ENCODE measurements around the gene CST3.
A peak's percentile ranks its signal among the peaks of the same experiment; 100 is the strongest.
"Not testable (repeated sequence)": the region's sequence is repeated elsewhere in the genome, so short reads cannot be mapped to it uniquely, and the experiment has no call there.

CST3 gene

GRCh38 chr20:23627501-23627900 lies 10.3 kb downstream of the CST3 start:
- DNase-seq, result no peak

GRCh38 chr20:23626040-23626620 lies 11.6 kb downstream of the CST3 start:
- no peak for DNase-seq

GRCh38 chr20:23625236-23625964 lies 12.4 kb downstream of the CST3 start:
- no peak for DNase-seq

GRCh38 chr20:23624324-23624691 lies 13.4 kb downstream of the CST3 start:
- DNase-seq, result no peak

- no peak for DNase-seq
These were observed 14.0 kb downstream of the CST3 start for GRCh38 chr20:23623666-23624323.

GRCh38 chr20:23622839-23623343 lies 14.9 kb downstream of the CST3 start:
- no peak for DNase-seq

GRCh38 chr20:23622401-23622800 lies 15.4 kb downstream of the CST3 start:
- not testable (repeated sequence) for DNase-seq

- DNase-seq, result not testable (repeated sequence)
These were observed 16.9 kb downstream of the CST3 start for GRCh38 chr20:23620670-23621386.

- no peak for DNase-seq
These were observed 23.6 kb downstream of the CST3 start for GRCh38 chr20:23614163-23614562.

- DNase-seq, result no peak
These were observed 24.1 kb downstream of the CST3 start for GRCh38 chr20:23613676-23614075.

- DNase-seq, result no peak
These were observed 25.4 kb downstream of the CST3 start for GRCh38 chr20:23612396-23612795.

- no peak for DNase-seq
These were observed 28.2 kb downstream of the CST3 start for GRCh38 chr20:23609486-23610109.

GRCh38 chr20:23608251-23608846 lies 29.4 kb downstream of the CST3 start:
- no peak for DNase-seq

- DNase-seq, result no peak
These were observed 30.1 kb downstream of the CST3 start for GRCh38 chr20:23607497-23608245.

- DNase-seq, result peak; percentile 68
These were observed 31.1 kb downstream of the CST3 start for GRCh38 chr20:23606652-23607049.

GRCh38 chr20:23605867-23606651 lies 31.7 kb downstream of the CST3 start, which contains the start of gene CST9:
Gene CST9 (minus strand): TSS chr20:23605917. CDS start chr20:23605864, 53 bp downstream.
- DNase-seq, result no peak

- no peak for DNase-seq
These were observed 33.4 kb downstream of the CST3 start for GRCh38 chr20:23604306-23604705.

- DNase-seq, result no peak
These were observed 34.4 kb downstream of the CST3 start for GRCh38 chr20:23603321-23603720.

GRCh38 chr20:23602699-23603098 lies 35.1 kb downstream of the CST3 start:
- no peak for DNase-seq

- DNase-seq, result no peak
These were observed 35.5 kb downstream of the CST3 start for GRCh38 chr20:23602241-23602640.

- no peak for DNase-seq
These were observed 36.0 kb downstream of the CST3 start for GRCh38 chr20:23601715-23602114.

All from NCI-H1436 (cell line).